ENCODE results near the gene FOXA1.

Gene FOXA1
- total RNA-seq, result 0 to 0.39 (median 0) reads per million in 3 experiments

GRCh38 chr14:37594971-37595808 lies at the start of gene FOXA1, which contains the start of gene TTC6:
FOXA1 (minus strand) TSS chr14:37595249; CDS start chr14:37594972, 277 bp downstream.
TTC6 (plus strand) TSS chr14:37595629; CDS start chr14:37622065, 26,436 bp downstream.
- DNase-seq, result no peak

GRCh38 chr14:37643701-37644100 lies 48.7 kb upstream of the FOXA1 start:
- no peak for DNase-seq

- DNase-seq, result no peak
These were observed 47.1 kb upstream of the FOXA1 start for GRCh38 chr14:37642125-37642524.

GRCh38 chr14:37641117-37641516 lies 46.1 kb upstream of the FOXA1 start:
- no peak for DNase-seq

- no peak for DNase-seq
These were observed 43.5 kb upstream of the FOXA1 start for GRCh38 chr14:37638599-37638998.

GRCh38 chr14:37637341-37637740 lies 42.3 kb upstream of the FOXA1 start:
- DNase-seq, result no peak

- no peak for DNase-seq
These were observed 30.8 kb upstream of the FOXA1 start for GRCh38 chr14:37625597-37626595.

GRCh38 chr14:37623971-37624370 lies 28.9 kb upstream of the FOXA1 start:
- no peak for DNase-seq

- no peak for DNase-seq
These were observed 28.4 kb upstream of the FOXA1 start for GRCh38 chr14:37623426-37623951.

- no peak for DNase-seq
These were observed 27.3 kb upstream of the FOXA1 start for GRCh38 chr14:37622231-37622923.

GRCh38 chr14:37620856-37621255 lies 25.8 kb upstream of the FOXA1 start:
- no peak for DNase-seq

- no peak for DNase-seq
These were observed 23.5 kb upstream of the FOXA1 start for GRCh38 chr14:37618498-37619028.

GRCh38 chr14:37617864-37618365 lies 22.9 kb upstream of the FOXA1 start:
- no peak for DNase-seq

GRCh38 chr14:37616853-37617252 lies 21.8 kb upstream of the FOXA1 start:
- DNase-seq, result no peak

- no peak for DNase-seq
These were observed 20.7 kb upstream of the FOXA1 start for GRCh38 chr14:37615582-37616289.

GRCh38 chr14:37610945-37611523 lies 16.0 kb upstream of the FOXA1 start:
- DNase-seq, result no peak

- DNase-seq, result no peak
These were observed 13.6 kb upstream of the FOXA1 start for GRCh38 chr14:37608649-37609048.

- no peak for DNase-seq
These were observed 11.6 kb upstream of the FOXA1 start for GRCh38 chr14:37606678-37607077.

- DNase-seq, result no peak
These were observed 8.7 kb upstream of the FOXA1 start for GRCh38 chr14:37603688-37604251.
